OCI-LY7 (cell line): ENCODE results near the gene ZSWIM8. TPM values are rescaled to one million over a fixed set of nuclear protein-coding genes. Genes with fewer than 3 reads are reported as not detected.

ENCODE experiments used
- BruUV-seq: library from RNA; stranded (reverse); fragments of 400-500 nt; replicated peaks from 2 replicates; lab custom pipeline; 2021; lab: Mats Ljungman, UMichigan
- CTCF ChIA-PET: fragments of 300-600 bp; sonication (Branson Sonifier 250); formaldehyde crosslinking; loops from one replicate; lab custom pipeline; 2022; ENCODE audit warnings: antibody characterized with exemption; ENCODE audit not compliant: unreplicated experiment; lab: Charles Lee
- POLR2A ChIA-PET: fragments of 300-600 bp; sonication (Branson Sonifier 250); formaldehyde crosslinking; loops from one replicate; lab custom pipeline; 2022; ENCODE audit warnings: antibody characterized with exemption; lab: Charles Lee
- DNase-seq: peaks from one replicate; pipeline ENCODE4 v3.0.0-alpha.2; 2015; ENCODE audit warnings: low spot score
- H2AFZ ChIP-seq: fragments of 200-600 bp; sonication (generic), shearing (Covaris generic); 2 replicates; pipeline ENCODE4 v1.6.1; 2014; ENCODE audit warnings: mild to moderate bottlenecking, antibody characterized with exemption, low read length, moderate library complexity
- H3K27ac ChIP-seq: fragments of 200-600 bp; sonication (generic); 2 replicates; pipeline ENCODE4 v1.5.1; 2014; ENCODE audit warnings: mixed run types, low read depth, mild to moderate bottlenecking, moderate library complexity, low read length, inconsistent platforms; ENCODE audit not compliant: poor library complexity, severe bottlenecking
- H3K36me3 ChIP-seq: fragments of 200-600 bp; sonication (generic); 2 replicates; pipeline ENCODE4 v1.6.1; 2014; ENCODE audit warnings: mild to moderate bottlenecking, antibody characterized with exemption, low read length, moderate library complexity, mixed read lengths; ENCODE audit not compliant: insufficient read depth
- H3K4me1 ChIP-seq: fragments of 200-600 bp; sonication (generic); 2 replicates; pipeline ENCODE4 v1.5.1; 2014; ENCODE audit warnings: mild to moderate bottlenecking, low read length; ENCODE audit not compliant: insufficient read depth, poor library complexity, severe bottlenecking
- H3K4me2 ChIP-seq: fragments of 200-600 bp; sonication (generic); 2 replicates; pipeline ENCODE4 v1.6.1; 2014; ENCODE audit warnings: mild to moderate bottlenecking, low read length
- H3K4me3 ChIP-seq: fragments of 200-600 bp; sonication (generic); 2 replicates; pipeline ENCODE4 v1.5.1; 2014; ENCODE audit warnings: mild to moderate bottlenecking, low read depth, low read length; ENCODE audit not compliant: poor library complexity, severe bottlenecking
- H3K79me2 ChIP-seq: fragments of 200-600 bp; sonication (generic); 2 replicates; pipeline ENCODE4 v1.6.1; 2016; ENCODE audit warnings: low read depth, mild to moderate bottlenecking, low read length, moderate library complexity, mixed read lengths; ENCODE audit not compliant: insufficient read depth
- H3K9me2 ChIP-seq: fragments of 200-600 bp; sonication (generic); 2 replicates; pipeline ENCODE4 v1.6.1; 2016; ENCODE audit warnings: mild to moderate bottlenecking, low read length, mixed read lengths; ENCODE audit not compliant: insufficient read depth
- H3K9me3 ChIP-seq: fragments of 200-600 bp; sonication (generic); 2 replicates; pipeline ENCODE4 v1.6.1; 2014; ENCODE audit warnings: mild to moderate bottlenecking, mixed run types, low read length, mixed read lengths
- H4K20me1 ChIP-seq: fragments of 200-600 bp; sonication (generic); 2 replicates; pipeline ENCODE4 v1.6.1; 2014; ENCODE audit warnings: mild to moderate bottlenecking, antibody characterized with exemption, low read length, moderate library complexity, mixed read lengths; ENCODE audit not compliant: insufficient read depth
- CTCF ChIP-seq: fragments of 200-600 bp; sonication (generic); conservative IDR thresholded peaks from 2 replicates; pipeline ENCODE4 v1.5.1; 2014; ENCODE audit warnings: mild to moderate bottlenecking, antibody characterized with exemption, low read length, moderate library complexity, mixed read lengths
- EZH2phosphoT487 ChIP-seq: fragments of 200-600 bp; sonication (generic); IDR thresholded peaks from 2 replicates; pipeline ENCODE4 v1.6.1; 2018; ENCODE audit warnings: low read depth, borderline replicate concordance, mild to moderate bottlenecking, mixed run types, antibody characterized with exemption, low read length, moderate library complexity, mixed read lengths
- intact Hi-C: fragments of 100-400 bp; cut with micrococcal nuclease; formaldehyde crosslinking; loops from one replicate; pipeline ENCODE4 v1.10.0; 2022; ENCODE audit not compliant: unreplicated experiment
- total RNA-seq, 2 experiments: library from RNA; depleted of rRNA in 1 of 2; stranded (reverse); fragments of >200 nt in 1 of 2; shearing (Covaris generic) in 1 of 2; gene quantifications; 2 replicates each; pipeline ENCODE4 v1.2.3, GENCODE V29; 2014 to 2022

The ZSWIM8 gene
- total RNA-seq, 2 experiments from 2014 or later, result 22.0 to 52.6 TPM

- no peak for DNase-seq
- Histone ChIP-seq H2AFZ (no peak overlapping the region), H3K27ac (no peak overlapping the region), H3K36me3 (peaks cover 79% of the 10 kb centered on the region), H3K4me1 (no peaks in the 10 kb centered on the region), H3K9me3 (no peaks in the 10 kb centered on the region), H4K20me1 (no peaks in the 10 kb centered on the region), H3K4me2 (no peak overlapping the region), H3K4me3 (no peak overlapping the region), H3K9me2 (no peaks in the 10 kb centered on the region), H3K79me2 (no peaks in the 10 kb centered on the region)
- TF ChIP-seq EZH2phosphoT487 (no peak), CTCF (no peak)
- ChIA-PET POLR2A (interaction anchor here (1.2 to 1.5 kb wide), 3 partner anchors 9 to 25 kb away, joined by 3 read pairs; no protein-coding TSS in a partner anchor), CTCF (interaction anchor here (1.1 kb wide), 1 partner anchor 12 kb away, joined by 3 read pairs; no protein-coding TSS in a partner anchor)
- intact Hi-C loops, result no loop called here
- no TSS peak for BruUV-seq
Measured at GRCh38 chr10:73798087-73798486, 12.7 kb downstream of the ZSWIM8 start.

GRCh38 chr10:73798927-73799560 lies 13.6 kb downstream of the ZSWIM8 start:
- Histone ChIP-seq H2AFZ (no peak overlapping the region), H3K4me1 (peaks cover 4% of the 10 kb centered on the region), H3K9me3 (no peaks in the 10 kb centered on the region), H4K20me1 (no peaks in the 10 kb centered on the region), H3K9me2 (no peaks in the 10 kb centered on the region), H3K36me3 (peaks cover 80% of the 10 kb centered on the region), H3K4me2 (no peak overlapping the region), H3K4me3 (no peak overlapping the region), H3K79me2 (no peaks in the 10 kb centered on the region), H3K27ac (no peak overlapping the region)
- BruUV-seq, result no TSS peak
- POLR2A ChIA-PET, result interaction anchor here (0.6 to 1.5 kb wide), 2 partner anchors 24 to 74 kb away, joined by 3 read pairs; no protein-coding TSS in a partner anchor
- no peak for DNase-seq
- CTCF ChIA-PET, result interaction anchor here (1.1 kb wide), 1 partner anchor 11 kb away, joined by 3 read pairs; no protein-coding TSS in a partner anchor
- intact Hi-C loops, result no loop called here
- TF ChIP-seq EZH2phosphoT487 (no peak), CTCF (no peak)

- Histone ChIP-seq H3K4me3 (no peak overlapping the region), H4K20me1 (no peaks in the 10 kb centered on the region), H3K4me1 (peaks cover 8% of the 10 kb centered on the region), H3K9me2 (no peaks in the 10 kb centered on the region), H3K4me2 (no peak overlapping the region), H3K36me3 (peaks cover 81% of the 10 kb centered on the region), H3K9me3 (no peaks in the 10 kb centered on the region), H3K27ac (no peak overlapping the region), H2AFZ (no peak overlapping the region), H3K79me2 (no peaks in the 10 kb centered on the region)
- ChIA-PET CTCF (no interaction called here), POLR2A (no interaction called here)
- no TSS peak for BruUV-seq
- intact Hi-C loops, result no loop called here
- TF ChIP-seq CTCF (no peak), EZH2phosphoT487 (no peak)
- no peak for DNase-seq
Measured at GRCh38 chr10:73799899-73800559, 14.6 kb downstream of the ZSWIM8 start.
